GM12892 (cell line): ENCODE data around the gene PPP2R5E.

Experiments used
- POLR2A ChIP-seq: IDR thresholded peaks from 2 replicates; pipeline ENCODE4 v1.6.1; 2011; ENCODE audit warnings: low read depth, low read length, control low read depth
- POLR2AphosphoS5 ChIP-seq: IDR thresholded peaks from 2 replicates; pipeline ENCODE4 v1.6.1; 2011; ENCODE audit warnings: low read depth, low read length, control low read depth

GRCh38 chr14:63547798-63548335 lies 4.7 kb upstream of the PPP2R5E start:
- TF ChIP-seq POLR2A = no peak
- TF ChIP-seq POLR2AphosphoS5 = no peak
